Fibroblast of lung (primary cell): Measurements from ENCODE around the gene PTGFRN.

ENCODE experiments used
- CTCF ChIP-seq, 2 donors: IDR thresholded peaks in 1 of 2; conservative IDR thresholded peaks in 1 of 2; 1 replicate in 1 of 2; 2 replicates in 1 of 2; pipeline ENCODE4 v1.5.1; 2011 to 2012; ENCODE audit warnings: low read length in 2 of 2, control low read depth in 1 of 2, inconsistent platforms in 1 of 2, low read depth in 1 of 2, mild to moderate bottlenecking in 1 of 2
- EZH2 ChIP-seq: IDR thresholded peaks from 2 replicates; pipeline ENCODE4 v1.5.1; 2012; ENCODE audit warnings: low read length, control low read depth, mild to moderate bottlenecking; ENCODE audit errors: missing control alignments

GRCh38 chr1:116927049-116927798 is 17.5 kb downstream of the PTGFRN start:
- no peak for TF ChIP-seq EZH2
- no peak for TF ChIP-seq CTCF (conservative IDR thresholded peaks at IDR 0.05 in 1 of 2, IDR thresholded peaks at IDR 0.05 in 1 of 2; ENCODE audit: low read depth in 1 of 2, low read length in 2 of 2)
